GM21723 (cell line): ENCODE results near the gene PALM3.

Experiments used
- ATAC-seq: cut with Tn5 transposase; IDR thresholded peaks from one replicate; pipeline ENCODE4 v1.9.1; 2021; ENCODE audit warnings: mild to moderate bottlenecking, moderate library complexity; ENCODE audit not compliant: unreplicated experiment

Gene PALM3, protein sequence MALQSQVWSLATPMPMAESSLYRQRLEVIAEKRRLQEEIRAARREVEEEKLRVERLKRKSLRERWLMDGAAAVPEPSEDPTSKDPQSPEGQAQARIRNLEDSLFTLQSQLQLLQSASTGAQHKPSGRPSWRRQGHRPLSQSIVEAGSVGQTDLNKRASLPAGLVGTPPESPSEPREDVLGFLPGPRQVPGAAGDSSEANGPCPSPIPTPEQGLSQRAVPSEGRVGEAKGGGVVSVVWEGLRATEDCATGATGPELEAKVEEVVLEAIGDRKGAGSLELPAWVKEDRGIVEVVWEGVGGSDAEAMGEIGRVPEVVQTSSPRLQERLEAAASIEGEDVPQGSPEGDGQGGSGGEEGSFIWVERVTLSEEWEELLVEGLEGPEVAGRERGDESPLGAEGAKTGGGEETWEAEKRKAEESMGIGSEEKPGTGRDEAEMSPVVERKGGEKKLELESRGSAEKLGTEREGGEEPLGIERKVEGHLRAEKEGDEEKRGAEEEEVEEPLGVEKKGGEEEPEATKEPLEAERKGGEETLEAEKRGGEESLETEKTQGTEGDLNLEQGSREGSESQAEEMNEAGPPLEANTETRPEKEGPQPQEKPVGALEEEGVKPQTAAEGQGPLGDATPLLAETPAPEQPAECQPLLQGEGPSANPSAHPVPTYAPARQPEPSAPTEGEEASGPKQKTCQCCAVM

GRCh38 chr19:14061751-14062557 is at the start of gene PALM3:
TSS of gene PALM3 (minus strand) at chr19:14062076. CDS start at chr19:14061980, 96 bp downstream.
- ATAC-seq = no peak

- ATAC-seq = no peak
Observed at GRCh38 chr19:14111486-14111885, 49.6 kb upstream of the PALM3 start.

GRCh38 chr19:14110650-14111049 is 48.8 kb upstream of the PALM3 start:
- no peak for ATAC-seq

DNA sequence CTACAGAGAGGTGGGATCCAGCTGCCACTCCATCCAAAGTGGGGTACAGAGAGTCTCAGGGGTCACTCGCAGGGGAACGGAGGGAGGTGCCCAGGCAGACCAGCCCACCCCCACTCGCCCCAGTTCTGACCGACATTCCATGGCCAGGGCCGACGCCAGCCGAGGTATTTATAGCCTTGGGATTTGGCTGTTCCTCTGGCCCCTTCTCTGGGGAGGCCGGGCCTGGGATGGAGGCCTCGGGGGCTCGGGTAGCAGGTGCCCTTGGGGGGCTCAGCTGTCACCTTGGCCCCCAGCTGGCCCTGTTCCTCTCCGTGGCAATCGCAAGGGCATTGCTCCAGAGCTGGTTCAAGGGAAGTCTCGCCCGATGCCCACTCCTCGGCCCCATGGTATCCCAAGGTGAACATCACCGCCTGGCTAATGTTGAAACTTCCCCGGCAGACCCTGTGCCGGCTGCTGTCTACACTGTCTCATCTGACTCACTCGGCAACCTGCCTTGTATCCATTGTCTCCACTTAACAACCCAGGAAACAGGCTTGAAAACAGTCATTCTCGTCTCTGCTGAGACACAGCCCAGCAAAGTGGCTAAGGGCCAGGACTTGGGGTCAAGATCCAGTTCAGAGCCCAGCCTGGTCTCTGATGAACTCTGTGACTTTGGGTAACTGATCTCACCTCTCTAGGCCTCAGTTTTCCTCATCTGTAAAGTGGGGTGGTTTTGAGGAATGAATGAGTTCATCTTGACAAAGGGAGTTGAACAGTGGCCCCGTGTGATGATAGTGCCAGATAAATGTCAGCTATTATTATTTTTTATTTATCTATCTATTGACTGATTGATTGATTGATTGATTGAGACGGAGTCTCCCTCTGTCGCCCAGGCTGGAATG is 45.9 kb upstream of the PALM3 start:
- ATAC-seq = no peak

GRCh38 chr19:14106840-14107239 is 45.0 kb upstream of the PALM3 start:
- ATAC-seq = no peak

GRCh38 chr19:14105680-14106079 is 43.8 kb upstream of the PALM3 start:
- no peak for ATAC-seq

DNA sequence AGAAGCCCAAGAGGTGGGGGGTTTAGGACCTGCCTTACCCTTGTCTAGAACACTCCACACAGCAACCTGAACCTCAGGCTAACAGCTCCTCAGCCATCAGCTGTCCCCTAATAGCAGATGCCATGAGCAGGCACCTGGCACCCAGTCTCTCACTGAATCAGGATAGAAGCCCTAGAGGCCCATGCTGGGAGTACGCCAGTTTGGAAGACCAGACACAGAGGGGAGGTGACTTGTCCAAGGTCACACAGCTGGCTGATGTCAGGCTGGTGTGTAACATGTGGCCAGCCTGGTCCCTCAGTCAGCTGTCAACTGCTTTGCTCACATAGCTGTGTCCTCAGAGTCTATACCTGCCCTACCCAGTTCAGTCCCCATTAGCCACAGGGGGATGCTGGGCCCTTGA is 41.4 kb upstream of the PALM3 start:
- no peak for ATAC-seq

DNA sequence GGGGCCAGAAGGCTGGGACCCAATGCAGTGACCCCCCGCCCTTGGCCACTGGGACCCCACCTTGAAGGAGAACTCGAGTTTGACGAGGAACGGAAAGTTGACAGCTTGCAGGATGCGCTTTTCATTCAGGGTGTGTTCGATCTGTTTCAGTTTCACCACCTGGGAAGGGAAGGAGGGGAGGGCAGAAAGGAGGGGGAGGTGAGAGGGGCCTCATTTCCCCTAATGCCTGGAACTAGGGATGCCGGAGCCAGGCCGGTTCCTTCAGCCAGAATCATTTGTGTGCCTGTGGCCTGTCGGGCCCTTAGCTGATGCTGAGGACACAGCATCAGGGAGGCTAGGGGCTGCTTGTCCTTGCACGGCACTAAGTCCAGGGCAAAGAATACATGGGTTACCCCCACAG is 40.9 kb upstream of the PALM3 start:
- ATAC-seq = no peak

- no peak for ATAC-seq
Observed at GRCh38 chr19:14102102-14102696, 40.3 kb upstream of the PALM3 start.

DNA sequence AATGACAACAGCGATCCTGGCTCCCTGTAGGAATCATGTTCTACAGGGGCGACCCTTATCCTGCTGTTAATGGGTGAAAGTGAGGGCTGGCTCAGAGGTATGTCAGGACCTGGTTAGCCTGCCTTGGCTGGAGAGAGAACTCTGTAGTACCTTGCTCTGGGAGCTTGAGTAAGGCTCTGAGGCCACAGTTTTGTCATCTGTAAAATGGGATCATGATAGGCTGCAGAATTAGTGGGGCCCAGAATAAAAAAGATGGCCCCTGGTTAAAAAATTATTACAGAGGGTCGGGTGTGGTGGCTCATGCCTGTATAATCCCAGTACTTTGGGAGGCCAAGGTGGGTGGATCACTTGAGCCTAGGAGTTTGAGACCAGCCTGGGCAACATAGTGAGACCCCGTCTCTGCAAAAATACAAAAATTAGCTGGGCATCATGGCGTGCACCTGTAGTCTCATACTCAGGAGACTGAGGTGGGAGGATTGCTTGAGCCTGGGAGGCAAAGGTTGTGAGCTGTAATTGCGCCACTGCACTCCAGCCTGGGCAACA is 39.2 kb upstream of the PALM3 start:
- no peak for ATAC-seq

DNA sequence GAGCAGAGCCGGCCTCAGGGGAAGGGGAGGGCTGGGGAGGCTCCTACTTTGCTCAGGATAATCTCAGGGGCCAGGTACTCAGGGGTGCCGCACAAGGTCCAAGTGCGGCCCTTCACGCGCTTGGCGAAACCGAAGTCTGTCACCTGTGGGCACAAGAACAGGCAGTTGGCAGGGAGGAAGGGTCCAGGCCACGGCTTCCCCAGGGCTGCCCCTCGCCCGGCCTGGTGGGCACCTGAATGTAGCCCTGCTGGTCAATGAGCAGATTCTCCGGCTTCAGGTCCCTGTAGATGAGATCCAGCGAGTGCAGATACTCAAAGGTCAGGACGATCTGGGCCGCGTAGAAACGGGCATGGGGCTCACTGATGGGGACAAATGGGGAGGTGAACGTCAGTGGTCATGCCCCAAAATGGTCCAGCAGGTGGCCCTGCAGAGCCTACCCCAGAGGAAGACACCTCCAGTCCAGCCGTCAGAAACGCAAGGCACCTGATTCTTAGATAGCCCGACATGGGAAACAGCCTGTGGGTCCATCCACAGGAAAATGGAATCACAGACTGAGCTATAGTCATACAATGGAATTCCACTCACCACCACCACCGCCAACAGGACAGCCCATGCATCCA is 35.8 kb upstream of the PALM3 start:
- ATAC-seq = no peak

GRCh38 chr19:14096272-14096992 is 34.6 kb upstream of the PALM3 start:
- ATAC-seq = no peak

DNA sequence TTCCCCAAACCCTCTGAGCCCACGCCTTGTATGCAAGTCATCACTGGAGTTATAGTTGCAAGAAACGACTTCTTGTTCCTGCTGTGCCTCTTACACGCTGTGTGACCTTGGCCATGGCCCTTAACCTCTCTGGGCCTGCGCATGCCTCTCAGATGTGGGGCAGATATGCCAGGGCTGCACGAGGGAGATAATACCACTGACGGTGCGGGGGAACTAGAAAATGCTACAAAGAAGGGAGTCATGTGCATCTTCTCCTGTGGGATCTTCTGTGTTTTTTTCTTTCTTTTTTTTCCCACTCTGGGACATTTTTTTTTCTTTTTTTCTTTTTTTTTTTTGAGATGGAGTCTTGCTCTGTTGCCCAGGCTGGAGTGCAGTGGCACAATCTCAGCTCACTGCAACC is 33.0 kb upstream of the PALM3 start:
- no peak for ATAC-seq

DNA sequence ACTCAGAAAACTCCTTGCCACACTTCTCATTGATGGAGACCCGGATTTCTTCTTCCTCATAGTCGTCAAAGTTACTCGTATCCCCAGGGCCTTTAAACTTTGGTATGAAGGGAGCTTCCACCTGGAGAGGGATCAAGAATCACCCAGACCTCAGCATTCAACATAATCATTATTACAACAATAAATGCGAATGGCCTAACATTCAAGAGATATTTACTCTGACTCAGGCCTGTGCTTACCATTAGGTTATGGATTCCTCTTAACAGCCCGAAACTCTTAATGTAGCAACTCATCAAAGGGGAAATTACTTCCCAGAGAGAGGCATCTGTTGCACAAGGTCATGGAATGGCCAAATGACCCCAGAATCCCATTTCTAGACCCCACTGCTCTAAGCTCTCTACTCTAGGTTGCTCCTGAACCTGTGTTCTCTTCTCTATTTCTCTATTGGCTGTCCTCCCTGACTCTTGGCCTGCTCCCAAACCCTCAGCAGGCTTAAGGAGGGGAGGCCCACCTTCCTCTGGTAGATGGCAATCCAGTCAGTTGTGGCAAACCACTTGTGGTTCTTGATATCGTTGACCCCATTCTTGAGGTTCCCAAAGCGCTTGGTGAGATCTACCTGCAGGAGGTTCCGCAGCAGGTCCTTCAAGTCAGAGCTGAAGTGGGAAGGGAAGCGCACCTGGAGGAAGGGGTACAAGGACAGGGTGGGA is 31.4 kb upstream of the PALM3 start:
- ATAC-seq = no peak

- ATAC-seq = peak; percentile 8
Observed at GRCh38 chr19:14091813-14092462, 30.1 kb upstream of the PALM3 start.

- peak; percentile 58 for ATAC-seq
Observed at GRCh38 chr19:14091081-14091812, 29.4 kb upstream of the PALM3 start.

- ATAC-seq = peak; percentile 26
Observed at GRCh38 chr19:14090509-14091080, 28.7 kb upstream of the PALM3 start, which contains the start of gene SAMD1. TSS of gene SAMD1 (minus strand) at chr19:14090751.
